H9 (cell line): ENCODE results near the gene ADGRE1. TPM values are rescaled to one million over a fixed set of nuclear protein-coding genes. Genes with fewer than 3 reads are reported as not detected.

ENCODE experiments used
- DNase-seq: peaks from one replicate; pipeline ENCODE4 v3.0.0-alpha.2; 2017
- H2AFZ ChIP-seq: one replicate; pipeline ENCODE4 v1.6.1; 2013; ENCODE audit warnings: mild to moderate bottlenecking, low read length, control low read depth, moderate library complexity
- H2AK5ac ChIP-seq: 2 replicates; pipeline ENCODE4 v1.6.1; 2013; ENCODE audit warnings: low read length, control low read depth, mixed read lengths; ENCODE audit not compliant: insufficient read length
- H2BK120ac ChIP-seq: one replicate; pipeline ENCODE4 v1.6.1; 2013; ENCODE audit warnings: low read depth, mild to moderate bottlenecking, low read length, control low read depth, inconsistent platforms; ENCODE audit not compliant: poor library complexity, severe bottlenecking
- H2BK12ac ChIP-seq: 2 replicates; pipeline ENCODE4 v1.6.1; 2013; ENCODE audit warnings: low read length, control low read depth, mixed read lengths, low read depth; ENCODE audit not compliant: insufficient read length
- H2BK15ac ChIP-seq: 2 replicates; pipeline ENCODE4 v1.6.1; 2013; ENCODE audit warnings: low read depth, low read length, control low read depth
- H2BK20ac ChIP-seq: one replicate; pipeline ENCODE4 v1.6.1; 2013; ENCODE audit warnings: low read depth, mild to moderate bottlenecking, low read length, control low read depth, inconsistent platforms; ENCODE audit not compliant: poor library complexity, severe bottlenecking
- H2BK5ac ChIP-seq: 2 replicates; pipeline ENCODE4 v1.6.1; 2013; ENCODE audit warnings: low read length, control low read depth, mixed read lengths; ENCODE audit not compliant: insufficient read length
- H3K14ac ChIP-seq: 2 replicates; pipeline ENCODE4 v1.6.1; 2013; ENCODE audit warnings: low read length, control low read depth; ENCODE audit not compliant: insufficient read depth
- H3K18ac ChIP-seq: 2 replicates; pipeline ENCODE4 v1.6.1; 2013; ENCODE audit warnings: low read depth, mild to moderate bottlenecking, mixed read lengths, low read length, control low read depth; ENCODE audit not compliant: insufficient read length
- H3K23ac ChIP-seq: 2 replicates; pipeline ENCODE4 v1.6.1; 2013; ENCODE audit warnings: low read length, control low read depth, mixed read lengths, low read depth; ENCODE audit not compliant: insufficient read length
- H3K23me2 ChIP-seq: 2 replicates; pipeline ENCODE4 v1.6.1; 2013; ENCODE audit warnings: low read depth, mild to moderate bottlenecking, mixed read lengths, low read length, control low read depth; ENCODE audit not compliant: insufficient read length, poor library complexity, severe bottlenecking
- H3K27ac ChIP-seq: 2 replicates; pipeline ENCODE4 v1.5.1; 2013; ENCODE audit warnings: low read length, control low read depth, mixed read lengths, low read depth; ENCODE audit not compliant: insufficient read length
- H3K27me3 ChIP-seq: 2 replicates; pipeline ENCODE4 v1.6.1; 2013; ENCODE audit warnings: low read length, control low read depth, inconsistent platforms; ENCODE audit not compliant: insufficient read depth
- H3K4ac ChIP-seq: 2 replicates; pipeline ENCODE4 v1.6.1; 2013; ENCODE audit warnings: low read depth, mild to moderate bottlenecking, control low read depth, inconsistent platforms, low read length, moderate library complexity
- H3K4me1 ChIP-seq: 2 replicates; pipeline ENCODE4 v1.6.1; 2013; ENCODE audit warnings: low read length, control low read depth, inconsistent platforms; ENCODE audit not compliant: insufficient read depth
- H3K4me2 ChIP-seq: 2 replicates; pipeline ENCODE4 v1.6.1; 2013; ENCODE audit warnings: low read length, control low read depth, mixed read lengths; ENCODE audit not compliant: insufficient read length, insufficient read depth
- H3K56ac ChIP-seq: 2 replicates; pipeline ENCODE4 v1.6.1; 2013; ENCODE audit warnings: low read depth, mild to moderate bottlenecking, mixed read lengths, low read length, control low read depth; ENCODE audit not compliant: insufficient read length
- H3K79me1 ChIP-seq: 2 replicates; pipeline ENCODE4 v1.6.1; 2013; ENCODE audit warnings: low read depth, mild to moderate bottlenecking, moderate library complexity, low read length, control low read depth, inconsistent platforms; ENCODE audit not compliant: insufficient read depth, poor library complexity, severe bottlenecking
- H3K79me2 ChIP-seq: 2 replicates; pipeline ENCODE4 v1.6.1; 2013; ENCODE audit warnings: low read length, control low read depth, inconsistent platforms; ENCODE audit not compliant: insufficient read depth
- H3K9ac ChIP-seq: 2 replicates; pipeline ENCODE4 v1.6.1; 2013; ENCODE audit warnings: low read length, control low read depth, mixed read lengths; ENCODE audit not compliant: insufficient read length; ENCODE audit errors: extremely low read depth
- H3K9me3 ChIP-seq: one replicate; pipeline ENCODE4 v1.6.1; 2013; ENCODE audit warnings: low read depth, low read length, inconsistent platforms; ENCODE audit not compliant: control insufficient read depth
- H3T11ph ChIP-seq: one replicate; pipeline ENCODE4 v1.6.1; 2013; ENCODE audit warnings: mild to moderate bottlenecking, low read length, control low read depth, inconsistent platforms
- H4K20me1 ChIP-seq: one replicate; pipeline ENCODE4 v1.6.1; 2013; ENCODE audit not compliant: control insufficient read depth, insufficient read length, insufficient read depth
- H4K5ac ChIP-seq: 2 replicates; pipeline ENCODE4 v1.6.1; 2013; ENCODE audit warnings: low read depth, mild to moderate bottlenecking, mixed read lengths, low read length, control low read depth; ENCODE audit not compliant: insufficient read length
- H4K8ac ChIP-seq: replicated peaks from 2 replicates; pipeline ENCODE4 v1.6.1; 2013; ENCODE audit warnings: low read length, control low read depth, mixed read lengths, low read depth; ENCODE audit not compliant: insufficient read length
- H4K91ac ChIP-seq: 2 replicates; pipeline ENCODE4 v1.6.1; 2013; ENCODE audit warnings: low read depth, mild to moderate bottlenecking, moderate library complexity, mixed read lengths, low read length, control low read depth; ENCODE audit not compliant: insufficient read length
- H3K27ac Mint-ChIP-seq, 3 experiments: 2 replicates in 2 of 3; 3 replicates in 1 of 3; pipeline ENCODE4 v1.8.0; 2020 to 2021; ENCODE audit warnings: mixed read lengths in 3 of 3, mild to moderate bottlenecking in 1 of 3, moderate library complexity in 1 of 3
- H3K27me3 Mint-ChIP-seq: 2 replicates; pipeline ENCODE4 v1.8.0; 2021; ENCODE audit warnings: low read depth, mild to moderate bottlenecking, moderate library complexity, mixed read lengths
- H3K36me3 Mint-ChIP-seq, 3 experiments: 2 replicates in 2 of 3; 3 replicates in 1 of 3; pipeline ENCODE4 v1.8.0; 2020 to 2021; ENCODE audit warnings: low read depth in 3 of 3, mixed read lengths in 3 of 3; ENCODE audit not compliant: insufficient read depth in 1 of 3
- H3K4me1 Mint-ChIP-seq, 2 experiments: 2 replicates each; pipeline ENCODE4 v1.8.0; 2020; ENCODE audit warnings: mixed read lengths in 2 of 2
- H3K4me3 Mint-ChIP-seq, 2 experiments: 2 replicates in 1 of 2; 3 replicates in 1 of 2; pipeline ENCODE4 v1.8.0; 2020 to 2021; ENCODE audit warnings: mild to moderate bottlenecking in 2 of 2, mixed read lengths in 2 of 2, moderate library complexity in 1 of 2
- H3K9me3 Mint-ChIP-seq, 2 experiments: 2 replicates in 1 of 2; 3 replicates in 1 of 2; pipeline ENCODE4 v1.8.0; 2020; ENCODE audit warnings: mild to moderate bottlenecking in 2 of 2, mixed read lengths in 2 of 2, moderate library complexity in 1 of 2
- CTCF ChIP-seq: fragments of 200-600 bp; sonication (generic); conservative IDR thresholded peaks from 3 replicates; pipeline ENCODE4 v1.8.0; 2021; ENCODE audit warnings: antibody characterized with exemption, mild to moderate bottlenecking
- WGBS: extraction: QIAGEN DNeasy Blood & Tissue Kit; methylation state at CpG from one replicate; pipeline ENCODE4 v1.1.7; 2013; ENCODE audit warnings: missing lambda C conversion rate, low lambda C conversion rate, mixed read lengths; ENCODE audit not compliant: insufficient read length; ENCODE audit errors: extremely low coverage; 5-methylcytosine and 5-hydroxymethylcytosine counted together
- total RNA-seq: library from RNA; stranded (reverse); gene quantifications from 2 replicates; pipeline ENCODE4 v1.2.1, GENCODE V29; 2021

The ADGRE1 gene
- total RNA-seq, 1 experiment from 2014 or later, result not detected

DNA sequence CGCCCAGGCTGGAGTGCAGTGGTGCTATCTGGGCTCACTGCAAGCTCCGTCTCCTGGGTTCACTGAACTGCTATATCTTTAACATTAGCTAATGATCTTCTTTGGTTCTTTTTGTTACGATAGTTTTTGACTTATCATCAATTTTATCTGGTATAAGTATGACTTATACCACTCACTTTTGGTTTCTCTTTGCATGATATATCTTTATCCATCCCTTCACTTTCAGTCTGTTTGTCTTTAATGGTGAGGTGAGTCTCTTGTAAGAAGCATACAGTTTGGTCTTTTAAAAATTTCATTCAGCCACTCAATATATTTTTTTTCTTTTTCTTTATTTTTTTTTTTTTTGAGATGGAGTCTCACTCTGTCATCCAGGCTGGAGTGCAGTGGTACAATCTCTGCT lies 58.4 kb downstream of the ADGRE1 start:
- peaks cover 77 to 90% of the 10 kb centered on the region in 2 experiments for H3K9me3 Mint-ChIP-seq
- H4K5ac ChIP-seq, result no peak overlapping the region
- no peak overlapping the region for H2BK120ac ChIP-seq
- H3K23me2 ChIP-seq, result no peaks in the 10 kb centered on the region
- no peak overlapping the region for H4K8ac ChIP-seq
- H2BK20ac ChIP-seq, result no peak overlapping the region
- H3K36me3 Mint-ChIP-seq, result peaks cover 0 to 29% (median 1%) of the 10 kb centered on the region in 3 experiments; a peak in 5 of 7 replicates
- no peaks in the 10 kb centered on the region for H3K79me2 ChIP-seq
- H3K4me2 ChIP-seq, result no peak overlapping the region
- H2BK5ac ChIP-seq, result no peak overlapping the region
- H3K4ac ChIP-seq, result no peak overlapping the region
- DNase-seq, result no peak
- no peak overlapping the region for H3K27ac Mint-ChIP-seq
- no peak overlapping the region for H2AK5ac ChIP-seq
- TF ChIP-seq CTCF, result no peak
- no peaks in the 10 kb centered on the region for H3K4me1 ChIP-seq
- H3K9me3 ChIP-seq, result peaks cover 32% of the 10 kb centered on the region
- H3K4me1 Mint-ChIP-seq, result no peaks in the 10 kb centered on the region
- no peak overlapping the region for H3K27ac ChIP-seq
- H3K9ac ChIP-seq, result no peak overlapping the region
- no peak overlapping the region for H2BK12ac ChIP-seq
- no peaks in the 10 kb centered on the region; the same call in 1 of the 2 replicates for H3K27me3 Mint-ChIP-seq
- no peak overlapping the region for H3K56ac ChIP-seq
- H3K27me3 ChIP-seq, result no peaks in the 10 kb centered on the region
- H3K4me3 Mint-ChIP-seq, result no peak overlapping the region
- no peak overlapping the region for H2AFZ ChIP-seq
- no CpG with 5 or more reads among the region's 3 CpGs for WGBS
- no peak overlapping the region for H3K14ac ChIP-seq
- H3K23ac ChIP-seq, result no peak overlapping the region
- no peak overlapping the region for H4K91ac ChIP-seq
- H2BK15ac ChIP-seq, result no peak overlapping the region
- H3K18ac ChIP-seq, result no peak overlapping the region
- H3T11ph ChIP-seq, result no peak overlapping the region
- no peaks in the 10 kb centered on the region for H3K79me1 ChIP-seq
- H4K20me1 ChIP-seq, result no peaks in the 10 kb centered on the region
